HG03571 (cell line): ENCODE data around the gene NPPB.

Experiments used
- ATAC-seq: cut with Tn5 transposase; IDR thresholded peaks from one replicate; pipeline ENCODE4 v1.9.1; 2021; ENCODE audit not compliant: unreplicated experiment

Gene NPPB

DNA sequence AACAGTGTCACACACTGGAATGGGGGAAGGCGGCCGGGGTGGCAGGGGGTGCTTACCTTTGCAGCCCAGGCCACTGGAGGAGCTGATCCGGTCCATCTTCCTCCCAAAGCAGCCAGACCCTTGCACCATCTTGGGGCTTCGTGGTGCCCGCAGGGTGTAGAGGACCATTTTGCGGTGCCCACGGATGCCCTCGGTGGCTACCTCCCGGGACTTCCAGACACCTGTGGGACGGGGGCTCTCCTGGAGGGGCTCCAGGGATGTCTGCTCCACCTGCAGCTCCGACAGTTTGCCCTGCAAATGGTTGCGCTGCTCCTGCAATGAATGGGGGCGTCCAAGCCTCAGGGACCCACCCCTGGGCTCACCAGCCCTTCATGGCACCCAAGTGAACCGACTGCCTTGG lies 587 bp downstream of the NPPB start:
- no peak for ATAC-seq

DNA sequence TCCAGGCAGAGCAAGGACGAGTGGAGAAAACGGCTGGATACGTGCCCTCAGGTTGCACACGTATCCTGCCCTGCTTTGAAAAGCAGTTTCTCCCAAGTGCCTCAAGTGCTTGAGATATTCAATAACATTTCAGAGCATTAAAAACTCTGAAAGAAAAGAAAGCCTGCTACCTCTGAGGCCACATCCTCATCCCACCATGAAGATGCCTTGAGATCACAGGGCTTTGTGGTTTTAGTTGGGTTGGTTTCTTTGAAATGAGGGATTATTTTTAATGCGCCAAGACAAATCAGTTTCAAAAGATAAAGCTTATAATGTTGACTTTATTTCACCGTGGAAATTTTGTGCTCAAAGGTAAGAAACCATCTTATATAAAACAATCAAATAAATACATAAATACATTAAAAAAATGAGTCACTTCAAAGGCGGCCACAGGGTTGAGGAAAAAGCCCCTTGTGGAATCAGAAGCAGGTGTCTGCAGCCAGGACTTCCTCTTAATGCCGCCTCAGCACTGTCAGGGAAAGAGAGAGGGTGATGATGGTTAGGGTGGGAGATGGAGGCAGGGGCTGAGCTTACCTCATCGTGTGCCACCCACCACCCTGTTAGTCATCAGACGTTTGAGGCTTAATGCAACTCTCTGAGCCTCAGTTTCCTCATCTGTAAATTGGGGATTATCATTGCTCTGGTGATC lies 1.4 kb downstream of the NPPB start:
- ATAC-seq = no peak

DNA sequence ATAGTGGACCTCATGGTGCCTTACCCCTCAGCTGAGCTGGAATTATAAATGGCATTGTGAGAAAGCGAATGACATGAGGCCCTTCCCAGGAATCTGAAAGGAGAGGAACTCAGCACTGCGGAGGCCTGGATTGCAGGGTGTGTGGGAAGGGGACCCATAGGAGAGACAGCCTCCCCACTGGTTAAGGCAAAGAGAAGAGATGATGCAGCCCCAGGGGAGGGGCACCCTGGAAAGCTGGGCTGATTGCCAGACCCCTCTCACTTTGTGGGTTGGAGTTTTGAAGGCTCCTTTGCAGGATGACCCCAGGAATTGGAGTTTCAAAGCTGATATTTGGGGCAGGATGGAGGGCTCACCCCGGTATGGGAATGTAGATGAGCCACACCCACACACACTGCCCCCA lies 2.0 kb downstream of the NPPB start:
- ATAC-seq = no peak

DNA sequence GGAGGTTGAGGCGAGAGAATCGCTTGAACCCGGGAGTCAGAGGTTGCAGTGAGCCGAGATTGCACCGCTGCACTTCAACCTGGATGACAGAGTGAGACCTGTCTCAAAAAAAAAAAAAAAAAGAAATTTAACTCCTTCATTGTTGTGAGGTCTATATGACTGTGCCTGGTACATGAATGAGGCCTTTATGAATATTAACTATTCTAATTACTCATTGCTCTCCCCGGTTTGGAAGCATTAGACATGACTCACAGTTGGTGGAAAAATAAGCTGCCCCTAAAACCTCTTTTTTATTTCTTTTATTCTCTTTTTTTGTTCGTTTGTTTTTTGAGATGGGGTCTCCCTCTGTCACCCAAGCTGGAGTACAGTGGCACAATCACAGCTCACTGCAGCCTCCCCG lies 3.3 kb downstream of the NPPB start:
- no peak for ATAC-seq

DNA sequence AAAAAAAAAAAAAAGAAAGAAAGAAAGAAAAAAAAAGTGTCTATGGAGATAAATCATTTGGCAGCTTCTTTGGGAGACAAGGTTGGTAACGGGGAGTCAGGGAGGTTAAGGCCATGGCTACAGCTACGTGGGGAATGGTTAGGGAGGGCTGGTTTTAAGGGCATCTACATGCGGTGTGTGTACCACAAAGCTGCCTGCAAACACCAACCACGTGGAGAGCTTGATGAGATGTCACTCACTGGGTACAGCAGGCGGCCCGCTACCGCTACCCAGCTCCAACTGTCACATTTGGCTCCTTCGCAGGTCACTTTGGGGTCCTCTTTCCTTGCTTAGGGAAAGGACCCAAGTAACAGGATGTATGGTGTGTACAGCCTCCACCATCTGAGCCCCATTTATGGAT lies 4.2 kb downstream of the NPPB start:
- ATAC-seq = no peak

DNA sequence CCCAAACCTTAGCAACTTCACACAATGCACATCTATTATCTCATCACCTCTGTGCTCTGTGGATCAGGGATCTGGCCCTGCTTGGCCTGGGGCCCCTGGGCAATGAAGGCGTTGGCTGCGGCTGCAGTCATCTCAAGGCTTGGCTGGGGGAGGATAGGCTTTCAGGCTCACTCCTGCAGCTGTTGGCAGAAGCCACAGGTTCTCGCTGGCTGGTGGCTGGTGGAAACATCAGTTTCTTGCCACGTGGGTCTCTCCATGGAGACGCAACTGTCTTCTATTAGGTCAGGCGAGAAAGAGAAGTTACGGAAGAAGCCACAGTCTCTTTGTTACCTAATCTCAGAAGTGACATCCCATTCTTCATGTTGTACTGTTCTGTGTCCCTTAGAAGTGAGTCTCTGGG lies 7.6 kb downstream of the NPPB start:
- no peak for ATAC-seq

DNA sequence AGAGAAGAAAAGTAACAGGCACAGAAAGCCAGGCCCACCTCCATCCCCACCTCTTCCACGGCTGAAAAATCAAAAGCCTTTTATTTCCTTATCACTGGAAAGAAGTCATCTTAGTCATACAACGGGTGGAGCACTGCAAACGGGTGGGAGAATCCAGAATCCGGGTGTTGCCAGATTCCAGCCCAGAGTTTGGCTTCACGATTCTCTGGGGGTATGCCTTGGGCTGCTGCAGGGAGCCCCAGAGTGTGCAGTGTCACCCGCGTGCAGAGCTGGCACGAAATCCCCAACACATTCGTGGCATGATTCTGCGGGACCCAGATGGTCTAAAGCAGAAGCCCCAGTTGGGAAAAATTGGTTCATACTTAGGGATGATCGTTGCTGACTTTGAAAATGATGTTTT lies 8.6 kb downstream of the NPPB start:
- ATAC-seq = no peak

DNA sequence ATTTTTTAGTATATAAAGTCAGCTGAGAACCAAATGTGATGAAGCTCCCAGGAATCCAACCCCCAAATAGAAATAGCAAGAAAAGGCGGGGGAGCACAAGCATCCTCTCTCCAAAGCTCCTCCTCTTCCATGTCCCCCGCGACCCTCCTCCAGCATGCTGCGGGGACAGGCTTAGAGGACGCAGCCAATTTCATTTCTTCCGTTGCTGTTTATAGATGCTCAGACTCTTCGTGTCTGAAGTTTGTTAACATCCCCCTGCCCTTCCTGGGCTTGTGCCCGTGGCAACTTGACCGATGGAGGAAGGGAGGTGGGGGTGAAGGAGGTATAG lies 10.4 kb downstream of the NPPB start:
- no peak for ATAC-seq

DNA sequence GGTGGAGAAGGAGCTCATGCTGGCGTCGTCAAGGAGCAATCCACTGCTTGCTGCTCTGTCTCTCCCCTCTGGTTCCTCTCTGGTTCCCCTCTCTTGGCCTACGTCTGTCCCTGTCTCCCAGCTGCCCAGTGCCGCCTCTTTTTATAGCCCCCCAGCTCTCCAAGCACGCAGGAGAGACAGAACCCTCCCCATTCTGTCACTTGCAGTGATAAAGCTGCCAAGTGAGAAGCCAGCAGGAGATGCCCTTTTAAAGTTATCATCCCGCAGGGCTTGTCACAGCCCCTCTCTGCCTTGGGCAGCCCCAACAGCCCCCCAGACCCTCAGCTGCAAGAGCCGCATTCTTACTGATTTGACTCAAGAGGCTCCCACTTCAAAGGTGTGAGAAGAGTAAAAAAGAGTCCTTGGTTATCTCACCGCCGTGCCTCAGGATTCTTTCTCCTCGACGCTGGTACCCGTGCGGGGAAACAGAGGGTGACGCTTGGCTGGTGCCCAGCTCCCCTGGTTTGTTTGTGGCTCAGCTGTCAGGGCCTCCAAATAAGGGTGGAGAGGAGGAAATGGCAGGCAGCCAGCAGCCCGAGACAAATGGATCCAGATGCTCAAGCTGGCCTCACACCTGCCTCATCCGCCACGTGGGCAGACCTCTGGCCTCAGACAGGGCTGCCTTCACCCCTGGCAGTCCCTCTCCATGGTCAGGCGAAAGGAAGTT lies 10.9 kb downstream of the NPPB start, which contains the start of gene NPPA:
TSS of gene NPPA (minus strand) at position 117 of the 706 bp plus-strand sequence. CDS start at position 18, 99 bp downstream.
- no peak for ATAC-seq

DNA sequence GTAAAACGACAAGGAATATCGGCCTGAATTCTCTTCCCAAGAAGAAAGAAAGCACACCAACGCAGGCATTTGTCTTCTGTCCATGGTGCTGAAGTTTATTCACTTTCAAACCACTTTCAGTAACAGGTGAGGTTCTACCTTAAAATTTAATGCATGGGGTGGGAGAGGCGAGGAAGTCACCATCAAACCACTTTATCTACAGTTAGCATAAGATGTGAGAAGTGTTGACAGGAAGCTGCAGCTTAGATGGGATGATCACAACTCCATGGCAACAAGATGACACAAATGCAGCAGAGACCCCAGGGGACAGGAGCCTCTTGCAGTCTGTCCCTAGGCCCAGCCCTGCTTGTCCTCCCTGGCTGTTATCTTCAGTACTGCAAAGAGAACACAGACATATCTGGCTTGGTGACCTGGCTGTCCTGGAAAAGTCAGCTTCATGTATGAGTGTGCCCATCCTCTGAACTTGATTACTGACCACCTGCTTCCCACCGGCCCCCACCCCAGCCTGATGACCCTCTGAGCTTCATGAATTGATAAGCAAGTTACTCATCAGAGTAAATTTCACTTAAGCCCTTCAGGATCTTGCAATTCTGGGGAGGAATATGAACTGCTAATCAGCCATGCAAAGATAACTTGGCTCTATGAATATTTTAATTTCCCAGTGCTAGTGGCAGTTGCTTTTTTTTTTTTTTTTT lies 13.0 kb downstream of the NPPB start:
- ATAC-seq = no peak

DNA sequence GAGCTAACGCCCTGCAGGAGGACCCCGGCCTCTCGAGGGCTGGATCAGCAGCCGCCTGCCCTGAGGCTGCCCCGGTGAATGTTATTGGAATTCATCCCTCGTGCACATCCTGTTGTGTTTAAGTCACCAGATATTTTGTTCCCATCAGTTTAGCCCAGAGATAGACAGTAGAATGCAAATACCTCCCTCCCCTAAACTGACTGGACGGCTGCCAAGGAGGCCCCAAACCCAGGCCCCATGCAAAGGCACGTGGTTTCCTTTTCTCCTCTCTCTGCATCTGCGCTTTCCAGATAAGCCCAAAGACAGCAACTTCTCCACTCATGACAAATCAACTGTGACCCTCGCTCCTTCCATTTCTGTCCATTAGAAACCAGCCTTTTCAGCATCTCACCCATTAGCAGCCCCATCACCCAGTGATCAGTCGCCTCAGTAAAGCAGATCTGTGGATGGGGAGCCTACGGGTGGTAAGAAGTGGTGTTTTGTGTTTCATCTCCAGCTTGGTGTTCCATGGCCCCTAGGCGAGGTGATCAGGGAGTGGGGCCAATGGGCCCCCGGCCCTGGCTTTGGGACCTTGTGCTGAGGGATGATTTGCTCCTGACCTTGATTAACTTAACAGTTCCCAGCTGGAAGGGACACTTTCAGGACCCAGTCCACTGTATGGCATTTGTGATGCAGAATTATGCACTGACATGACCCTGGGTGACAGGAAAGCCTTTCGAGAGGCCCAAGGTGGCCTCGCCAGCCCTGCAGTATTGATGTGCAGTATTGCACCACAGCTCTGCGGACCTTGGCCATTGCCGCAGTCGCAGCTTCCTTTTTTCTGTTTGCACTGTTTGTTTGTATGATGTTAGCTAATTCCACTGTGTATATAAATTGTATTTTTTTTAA lies 16.3 kb downstream of the NPPB start:
- no peak for ATAC-seq

DNA sequence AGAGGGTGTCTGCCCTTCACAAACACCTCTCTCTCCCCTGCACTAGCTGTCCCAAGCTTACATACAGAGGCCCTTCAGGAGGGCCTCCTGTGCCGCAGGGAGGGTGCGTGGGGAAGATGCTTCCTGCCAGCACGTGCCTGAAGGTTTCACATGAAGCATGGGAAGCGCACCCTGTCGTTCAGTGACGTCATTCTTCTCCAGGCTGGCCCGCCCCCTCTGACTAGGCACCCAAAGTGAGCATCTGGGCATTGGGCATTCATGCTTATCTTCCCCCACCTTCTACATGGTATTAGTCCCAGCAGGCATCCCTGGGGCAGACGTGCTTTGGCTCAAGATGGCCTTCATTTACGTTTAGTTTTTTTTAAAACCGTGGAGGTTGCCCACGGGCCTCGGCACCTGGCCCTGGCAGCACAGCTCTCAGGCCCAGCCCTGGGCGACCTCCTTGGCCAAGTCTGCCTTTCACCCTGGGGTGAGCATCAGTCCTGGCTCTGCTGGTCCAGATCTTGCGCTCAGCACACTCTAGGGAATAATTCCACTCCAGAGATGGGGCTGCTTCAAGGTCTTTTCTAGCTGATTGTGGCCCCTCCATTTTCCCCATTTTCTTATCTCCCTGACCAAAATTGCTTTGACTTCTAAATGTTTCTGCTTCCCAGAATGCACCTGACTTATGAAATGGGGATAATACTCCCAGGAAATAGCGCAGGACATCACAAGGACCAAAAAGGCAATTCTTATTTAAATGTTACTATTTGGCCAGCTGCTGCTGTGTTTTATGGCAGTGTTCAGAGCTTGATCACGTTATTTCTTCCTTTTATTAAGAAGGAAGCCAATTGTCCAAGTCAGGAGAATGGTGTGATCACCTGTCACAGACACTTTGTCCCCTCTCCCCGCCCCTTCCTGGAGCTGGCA lies 17.2 kb downstream of the NPPB start:
- no peak for ATAC-seq

DNA sequence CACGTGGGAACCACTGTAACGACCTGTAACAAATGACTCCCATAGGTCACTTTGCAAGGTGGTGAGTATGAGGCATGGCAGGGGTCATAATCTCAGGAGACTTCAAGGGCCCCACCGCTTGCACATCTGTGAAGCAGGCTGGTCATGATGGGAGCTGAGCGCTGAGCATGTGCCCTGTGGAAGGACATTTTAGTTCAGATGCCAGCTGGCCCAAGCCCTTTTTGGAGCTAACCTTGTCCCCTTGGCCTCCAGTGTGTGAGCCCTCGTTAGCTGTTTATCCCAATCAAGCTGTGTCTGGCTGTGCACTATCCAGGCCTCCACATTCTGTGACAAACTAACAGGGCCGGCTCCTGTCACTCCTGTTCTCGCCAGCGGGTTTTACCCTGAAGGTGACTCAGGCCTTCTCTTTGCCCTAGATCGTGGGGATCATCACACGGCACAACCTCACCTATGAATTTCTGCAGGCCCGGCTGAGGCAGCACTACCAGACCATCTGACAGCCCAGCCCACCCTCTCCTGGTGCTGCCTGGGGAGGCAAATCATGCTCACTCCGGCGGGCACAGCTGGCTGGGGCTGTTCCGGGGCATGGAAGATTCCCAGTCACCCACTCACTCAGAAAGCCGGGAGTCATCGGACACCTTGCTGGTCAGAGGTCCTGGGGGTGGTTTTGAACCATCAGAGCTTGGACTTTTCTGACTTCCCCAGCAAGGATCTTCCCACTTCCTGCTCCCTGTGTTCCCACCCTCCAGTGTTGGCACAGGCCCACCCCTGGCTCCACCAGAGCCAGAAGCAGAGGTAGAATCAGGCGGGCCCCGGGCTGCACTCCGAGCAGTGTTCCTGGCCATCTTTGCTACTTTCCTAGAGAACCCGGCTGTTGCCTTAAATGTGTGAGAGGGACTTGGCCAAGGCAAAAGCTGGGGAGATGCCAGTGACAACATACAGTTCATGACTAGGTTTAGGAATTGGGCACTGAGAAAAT lies 18.7 kb downstream of the NPPB start:
- ATAC-seq = no peak

DNA sequence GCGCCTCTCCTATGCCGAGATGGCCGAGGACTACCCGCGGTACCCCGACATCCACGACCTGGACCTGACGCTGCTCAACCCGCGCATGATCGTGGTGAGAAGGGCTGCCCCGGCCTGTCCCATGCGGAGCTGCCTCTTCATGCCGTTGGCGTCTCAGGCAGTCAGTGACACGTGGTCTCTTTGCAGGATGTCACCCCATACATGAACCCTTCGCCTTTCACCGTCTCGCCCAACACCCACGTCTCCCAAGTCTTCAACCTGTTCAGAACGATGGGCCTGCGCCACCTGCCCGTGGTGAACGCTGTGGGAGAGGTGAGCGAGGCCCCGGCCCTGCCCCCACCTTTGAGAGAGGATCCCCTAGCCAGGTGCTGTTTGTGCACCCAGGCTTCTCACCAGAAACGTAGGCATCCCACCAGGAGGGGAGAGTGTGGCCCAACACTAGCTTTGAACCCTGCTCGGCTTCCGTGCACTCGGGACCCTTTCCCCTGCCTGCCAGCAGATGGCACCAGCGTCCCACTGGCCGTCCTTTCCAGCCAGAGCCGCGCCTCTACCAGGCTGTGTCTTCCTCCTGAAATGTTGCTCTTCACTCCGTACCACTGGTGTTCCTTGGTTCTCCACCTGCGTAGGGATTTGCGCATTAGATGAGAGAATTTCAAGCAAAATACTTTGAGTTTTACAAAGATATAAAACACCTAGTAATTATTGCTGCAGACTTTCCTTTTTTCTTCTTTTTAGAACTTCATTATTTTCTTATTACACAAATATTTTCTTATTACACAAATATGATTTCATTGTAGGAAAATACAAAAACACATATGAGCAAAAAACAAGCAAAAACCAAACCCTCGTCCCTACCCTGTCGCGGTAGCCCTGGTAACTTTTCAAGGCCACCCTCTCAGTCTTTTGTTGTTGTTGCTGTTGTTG lies 20.1 kb downstream of the NPPB start:
- ATAC-seq = no peak

DNA sequence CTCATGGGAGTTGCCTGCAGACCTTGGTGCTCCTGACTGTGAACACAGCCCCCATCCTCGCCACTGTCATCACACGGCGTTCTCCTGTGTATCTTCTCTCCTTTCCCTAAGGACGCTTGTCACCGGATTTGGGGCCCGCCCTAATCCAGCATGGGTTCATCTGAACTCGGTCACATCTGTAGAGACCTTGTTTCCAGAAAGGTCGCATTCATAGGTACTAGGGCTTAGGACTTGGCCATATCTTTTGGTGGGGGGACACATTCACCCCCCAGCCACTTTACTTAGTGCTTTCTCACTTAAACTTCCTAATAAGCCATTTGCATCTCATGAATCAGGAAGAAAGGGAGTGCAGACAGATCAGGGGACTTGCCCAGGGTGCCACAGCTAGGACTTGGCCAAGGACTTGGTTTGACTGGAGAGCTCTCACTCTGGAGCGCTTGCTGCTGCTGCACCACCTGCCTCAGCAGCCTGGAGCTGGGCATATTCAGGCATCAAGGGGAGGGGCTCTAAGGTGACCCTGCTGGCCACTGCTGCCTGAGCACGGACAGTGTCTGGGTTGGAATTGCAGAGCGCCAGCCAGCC lies 20.9 kb downstream of the NPPB start:
- no peak for ATAC-seq

DNA sequence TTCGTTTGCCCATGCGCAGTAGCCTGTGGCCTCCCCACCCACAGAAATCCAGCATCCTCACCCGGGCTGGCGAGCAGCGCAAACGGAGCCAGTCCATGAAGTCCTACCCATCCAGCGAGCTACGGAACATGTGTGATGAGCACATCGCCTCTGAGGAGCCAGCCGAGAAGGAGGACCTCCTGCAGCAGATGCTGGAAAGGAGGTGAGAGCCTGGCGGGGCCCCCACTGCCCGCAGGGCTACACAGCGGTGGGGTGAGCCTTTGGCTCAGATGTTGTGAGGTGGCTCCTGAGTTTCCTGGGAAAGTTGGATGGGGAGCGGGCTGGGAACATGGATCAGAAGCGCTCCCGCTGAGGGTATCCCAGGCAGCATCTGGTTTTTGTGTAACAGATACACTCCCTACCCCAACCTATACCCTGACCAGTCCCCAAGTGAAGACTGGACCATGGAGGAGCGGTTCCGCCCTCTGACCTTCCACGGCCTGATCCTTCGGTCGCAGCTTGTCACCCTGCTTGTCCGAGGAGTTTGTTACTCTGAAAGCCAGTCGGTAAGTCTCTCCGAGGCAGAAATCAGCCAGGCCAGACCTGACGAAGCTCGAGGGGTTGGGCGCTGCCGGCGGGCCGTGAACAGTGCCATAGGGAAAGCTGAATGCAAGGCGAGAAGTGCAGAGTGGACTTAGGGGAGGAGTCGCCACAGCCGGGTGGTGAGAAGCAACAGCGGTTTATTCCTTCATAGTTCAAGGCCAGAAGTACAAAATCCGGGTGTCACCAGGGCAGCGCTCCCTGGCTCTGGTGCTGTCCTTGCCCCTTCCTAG lies 21.6 kb downstream of the NPPB start:
- ATAC-seq = no peak
